ENCODE data around the gene MAPKAP1.
A peak's percentile ranks its signal among the peaks of the same experiment; 100 is the strongest.

MAPKAP1 gene

GRCh38 chr9:125442452-125442851 is 264.6 kb downstream of the MAPKAP1 start:
- no peak for DNase-seq

GRCh38 chr9:125440411-125440810 is 266.6 kb downstream of the MAPKAP1 start:
- peak in 1 of 2 experiments; percentile 6 for DNase-seq

GRCh38 chr9:125439434-125440272 is 267.4 kb downstream of the MAPKAP1 start:
- no peak for DNase-seq

- no peak for DNase-seq
Measured at GRCh38 chr9:125438506-125439433, 268.2 kb downstream of the MAPKAP1 start.

- DNase-seq, result no peak
Measured at GRCh38 chr9:125437771-125438221, 269.2 kb downstream of the MAPKAP1 start.

GRCh38 chr9:125436613-125437443 is 270.2 kb downstream of the MAPKAP1 start:
- DNase-seq, result no peak

- no peak for DNase-seq
Measured at GRCh38 chr9:125435776-125436612, 271.0 kb downstream of the MAPKAP1 start.

GRCh38 chr9:125434986-125435775 is 271.8 kb downstream of the MAPKAP1 start:
- DNase-seq, result no peak

- DNase-seq, result no peak
Measured at GRCh38 chr9:125433461-125434011, 273.5 kb downstream of the MAPKAP1 start.

GRCh38 chr9:125432715-125433385 is 274.2 kb downstream of the MAPKAP1 start:
- no peak for DNase-seq

- no peak for DNase-seq
Measured at GRCh38 chr9:125431741-125432271, 275.2 kb downstream of the MAPKAP1 start.

- DNase-seq, result no peak
Measured at GRCh38 chr9:125431012-125431305, 276.0 kb downstream of the MAPKAP1 start.

- DNase-seq, result no peak
Measured at GRCh38 chr9:125430161-125431011, 276.6 kb downstream of the MAPKAP1 start.

- DNase-seq, result no peak
Measured at GRCh38 chr9:125429476-125430160, 277.4 kb downstream of the MAPKAP1 start.

GRCh38 chr9:125428902-125429467 is 278.0 kb downstream of the MAPKAP1 start:
- DNase-seq, result no peak

- no peak for DNase-seq
Measured at GRCh38 chr9:125428060-125428901, 278.7 kb downstream of the MAPKAP1 start.

GRCh38 chr9:125427556-125427955 is 279.5 kb downstream of the MAPKAP1 start:
- DNase-seq, result no peak
